ENCODE data around the gene XPNPEP1.

Gene XPNPEP1

DNA sequence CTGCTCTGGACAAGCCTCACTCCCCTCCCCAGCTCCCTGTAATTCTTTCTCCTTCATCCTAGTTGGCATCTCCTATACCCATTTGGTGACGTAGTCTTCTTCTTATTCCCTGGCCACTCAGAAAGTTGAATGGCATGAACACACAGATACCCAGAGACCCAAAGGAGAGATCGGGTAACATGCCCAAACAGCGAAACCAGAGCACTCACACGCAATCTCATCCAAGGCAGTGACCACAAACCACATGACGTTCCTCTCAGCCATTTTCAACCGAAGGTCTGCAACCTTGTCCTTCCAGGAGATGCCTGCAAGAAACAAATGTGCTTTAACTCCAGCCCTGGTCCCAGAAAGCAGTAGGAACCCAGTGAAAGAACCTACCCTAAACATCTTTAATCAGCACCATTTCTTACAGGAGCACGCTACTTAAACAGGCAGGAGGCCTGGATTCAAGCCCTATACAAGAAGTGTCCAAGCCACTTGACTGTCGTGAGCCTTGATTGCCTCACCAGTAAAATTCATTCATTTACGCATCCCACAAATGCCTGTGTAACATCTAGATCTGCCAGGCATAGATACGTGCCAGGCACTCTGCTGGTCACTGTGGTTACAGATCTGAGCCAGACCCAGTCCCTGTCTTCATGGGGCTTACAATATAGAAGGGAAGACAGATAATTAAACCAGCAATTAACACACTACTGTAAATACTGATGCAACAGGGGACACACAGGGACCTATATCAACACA is 37.1 kb downstream of the XPNPEP1 start:
- Mint-ChIP-seq H3K9me3 (no peaks in the 10 kb centered on the region), H3K4me3 (no peak overlapping the region), H3K27me3 (no peaks in the 10 kb centered on the region), H3K27ac (no peak overlapping the region), H3K4me1 (no peaks in the 10 kb centered on the region), H3K36me3 (peaks cover 29% of the 10 kb centered on the region)
- no peak for DNase-seq (ENCODE audit: low spot score in 2 of 2)
- no peak for ATAC-seq (ENCODE audit: low read depth)

DNA sequence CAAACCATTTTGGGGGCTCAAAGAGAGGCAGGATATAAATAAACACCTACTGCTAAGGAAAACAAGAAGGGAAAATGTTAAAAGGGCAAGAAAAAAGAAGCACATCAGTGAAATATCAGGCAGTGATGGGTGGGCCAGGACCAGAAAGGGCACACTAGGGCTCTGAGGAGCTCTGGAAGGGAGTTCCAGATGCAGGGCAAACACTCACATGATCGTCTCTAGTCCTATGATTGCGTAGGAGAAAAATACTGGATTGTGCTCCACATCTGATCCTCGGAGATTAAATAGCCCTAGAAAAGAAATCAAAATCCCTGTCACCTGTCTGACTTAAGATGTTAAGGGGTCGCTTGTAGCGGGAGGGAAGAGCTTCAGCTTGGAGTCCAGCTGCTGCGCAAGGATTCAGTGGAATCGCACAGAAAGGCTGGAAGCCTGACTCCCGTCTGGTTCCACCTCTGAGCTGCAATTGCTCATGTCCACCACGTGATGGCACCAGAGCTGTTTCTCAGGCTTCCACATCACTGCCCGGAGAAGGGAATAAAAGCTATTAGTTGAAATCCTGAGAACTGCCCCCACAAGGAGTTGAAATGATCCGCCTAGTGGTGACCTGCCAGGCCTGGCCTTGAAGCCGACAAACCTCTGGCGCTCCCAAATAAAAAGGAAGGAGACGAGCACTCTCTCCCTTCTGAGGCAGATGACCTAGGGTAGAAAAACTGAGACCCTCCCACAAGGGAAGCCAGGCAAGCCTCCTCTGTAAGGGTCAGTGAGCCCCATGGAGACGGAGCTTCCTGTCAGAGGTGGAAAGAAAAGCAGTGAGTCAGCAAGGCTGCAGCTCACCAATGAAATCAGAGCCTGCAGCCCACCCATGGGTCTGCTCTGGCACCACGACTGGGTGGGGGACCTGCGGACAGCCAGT is 39.2 kb downstream of the XPNPEP1 start:
- Mint-ChIP-seq H3K4me3 (no peak overlapping the region), H3K4me1 (no peaks in the 10 kb centered on the region), H3K36me3 (peaks cover 35% of the 10 kb centered on the region), H3K9me3 (no peaks in the 10 kb centered on the region), H3K27me3 (no peaks in the 10 kb centered on the region), H3K27ac (no peak overlapping the region)
- ATAC-seq (ENCODE audit: low read depth) = peak; percentile 73
- peak; percentile 53 to 58 for DNase-seq (ENCODE audit: low spot score in 2 of 2)

GRCh38 chr10:109882251-109883057 is 40.9 kb downstream of the XPNPEP1 start:
- Mint-ChIP-seq H3K36me3 (peaks cover 38% of the 10 kb centered on the region), H3K4me3 (no peak overlapping the region), H3K27ac (no peak overlapping the region), H3K9me3 (no peaks in the 10 kb centered on the region), H3K4me1 (no peaks in the 10 kb centered on the region), H3K27me3 (no peaks in the 10 kb centered on the region)
- ATAC-seq (ENCODE audit: low read depth) = no peak
- DNase-seq (ENCODE audit: low spot score in 2 of 2) = no peak

DNA sequence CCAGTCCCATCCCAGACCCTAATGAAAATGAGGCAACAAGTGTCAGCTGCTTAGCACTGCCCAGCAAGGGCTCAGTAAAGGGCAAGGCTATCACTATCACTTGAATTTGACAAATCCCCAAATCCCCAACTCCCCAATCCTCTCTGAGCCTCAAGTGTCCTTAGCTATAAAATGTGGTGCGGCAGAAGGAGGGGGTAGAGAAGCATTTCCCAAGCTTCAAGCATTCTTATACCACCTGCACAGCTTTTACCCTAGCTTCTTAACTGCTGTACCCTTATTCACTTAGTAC is 41.6 kb downstream of the XPNPEP1 start:
- Mint-ChIP-seq H3K36me3 (peaks cover 34% of the 10 kb centered on the region), H3K4me1 (no peaks in the 10 kb centered on the region), H3K9me3 (no peaks in the 10 kb centered on the region), H3K4me3 (no peak overlapping the region), H3K27me3 (no peaks in the 10 kb centered on the region), H3K27ac (no peak overlapping the region)
- ATAC-seq (ENCODE audit: low read depth) = no peak
- no peak for DNase-seq (ENCODE audit: low spot score in 2 of 2)

DNA sequence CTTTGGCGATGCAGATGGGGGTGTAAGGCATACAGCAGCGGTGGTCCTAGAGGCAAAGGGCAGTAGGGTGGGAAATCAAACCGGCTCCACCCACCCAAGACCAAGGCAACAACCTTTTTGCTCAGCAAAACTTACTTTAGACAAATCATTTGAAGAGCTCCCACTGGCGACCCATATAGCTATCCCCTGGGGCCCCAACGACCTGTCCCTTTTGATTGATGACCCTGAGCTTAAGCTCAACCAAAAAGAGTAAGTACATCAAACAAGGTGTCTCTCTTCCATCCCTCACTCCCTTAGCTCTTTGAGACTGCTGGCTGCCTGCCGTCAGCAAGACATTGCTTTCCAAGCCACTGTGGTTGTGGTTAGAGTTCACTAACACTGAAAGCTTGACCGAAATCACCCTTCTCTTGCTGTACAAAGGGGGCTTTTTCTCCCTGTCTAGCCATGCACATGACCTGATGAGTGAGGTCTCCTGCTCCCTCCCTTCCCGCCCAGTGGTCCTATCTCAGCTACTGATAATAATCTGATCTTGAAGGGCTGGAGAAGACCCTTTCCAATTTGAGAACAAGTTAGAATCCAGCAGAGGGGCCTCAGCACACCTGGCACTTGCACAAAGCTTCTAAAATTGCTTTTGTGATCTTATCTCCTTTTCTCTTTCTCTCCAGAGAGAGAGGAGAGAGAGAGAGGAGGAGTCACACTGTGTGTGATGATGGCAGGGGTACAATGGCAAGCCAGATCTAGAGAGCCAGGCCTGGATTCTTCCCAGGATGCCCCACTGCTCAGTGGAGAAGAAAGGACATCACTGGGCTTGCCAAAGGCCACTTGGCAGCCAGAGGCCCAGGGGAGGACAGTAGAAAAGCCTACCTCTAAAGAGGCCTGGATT is 42.2 kb downstream of the XPNPEP1 start:
- Mint-ChIP-seq H3K27me3 (no peaks in the 10 kb centered on the region), H3K9me3 (no peaks in the 10 kb centered on the region), H3K4me1 (no peaks in the 10 kb centered on the region), H3K4me3 (no peak overlapping the region), H3K27ac (no peak overlapping the region), H3K36me3 (peaks cover 31% of the 10 kb centered on the region)
- ATAC-seq (ENCODE audit: low read depth) (no peak), DNase-seq (ENCODE audit: low spot score in 2 of 2) (no peak)

GRCh38 chr10:109877546-109877945 is 45.8 kb downstream of the XPNPEP1 start:
- Mint-ChIP-seq H3K36me3 (peaks cover 33% of the 10 kb centered on the region), H3K4me3 (no peak overlapping the region), H3K27me3 (no peaks in the 10 kb centered on the region), H3K4me1 (no peaks in the 10 kb centered on the region), H3K27ac (no peak overlapping the region), H3K9me3 (no peaks in the 10 kb centered on the region)
- DNase-seq (ENCODE audit: low spot score in 2 of 2) (no peak), ATAC-seq (ENCODE audit: low read depth) (no peak)

GRCh38 chr10:109875828-109876821 is 47.2 kb downstream of the XPNPEP1 start:
- H3K4me1 Mint-ChIP-seq = no peaks in the 10 kb centered on the region
- H3K36me3 Mint-ChIP-seq = peaks cover 33% of the 10 kb centered on the region
- no peaks in the 10 kb centered on the region for H3K27me3 Mint-ChIP-seq
- no peaks in the 10 kb centered on the region for H3K9me3 Mint-ChIP-seq
- no peak for DNase-seq (ENCODE audit: low spot score in 2 of 2)
- H3K27ac Mint-ChIP-seq = no peak overlapping the region
- H3K4me3 Mint-ChIP-seq = no peak overlapping the region
- no peak for ATAC-seq (ENCODE audit: low read depth)

- no peak for DNase-seq (ENCODE audit: low spot score in 2 of 2)
- no peak for ATAC-seq (ENCODE audit: low read depth)
- Mint-ChIP-seq H3K4me1 (no peaks in the 10 kb centered on the region), H3K27ac (no peak overlapping the region), H3K4me3 (no peak overlapping the region), H3K9me3 (no peaks in the 10 kb centered on the region), H3K27me3 (no peaks in the 10 kb centered on the region), H3K36me3 (peaks cover 34% of the 10 kb centered on the region)
Observed at GRCh38 chr10:109875151-109875568, 48.2 kb downstream of the XPNPEP1 start.

- ATAC-seq (ENCODE audit: low read depth) = no peak
- H3K36me3 Mint-ChIP-seq = peaks cover 49% of the 10 kb centered on the region
- H3K9me3 Mint-ChIP-seq = no peaks in the 10 kb centered on the region
Observed at GRCh38 chr10:109871476-109871875, 51.8 kb downstream of the XPNPEP1 start.

GRCh38 chr10:109866995-109867635 is 56.2 kb downstream of the XPNPEP1 start:
- Mint-ChIP-seq H3K27me3 (no peaks in the 10 kb centered on the region), H3K4me1 (no peaks in the 10 kb centered on the region), H3K27ac (no peak overlapping the region), H3K36me3 (peaks cover 71% of the 10 kb centered on the region), H3K4me3 (no peak overlapping the region), H3K9me3 (peaks cover 12% of the 10 kb centered on the region)
- ATAC-seq (ENCODE audit: low read depth) (no peak), DNase-seq (ENCODE audit: low spot score in 2 of 2) (no peak)

More at GRCh38 chr10:109871476-109871875, 51.8 kb downstream of the XPNPEP1 start:
- no peak overlapping the region for H3K4me3 Mint-ChIP-seq
- no peak overlapping the region for H3K27ac Mint-ChIP-seq
- no peaks in the 10 kb centered on the region for H3K27me3 Mint-ChIP-seq
- no peak for DNase-seq (ENCODE audit: low spot score in 2 of 2)
- no peaks in the 10 kb centered on the region for H3K4me1 Mint-ChIP-seq

GRCh38 chr10:109866168-109866994 is 56.9 kb downstream of the XPNPEP1 start:
- H3K36me3 Mint-ChIP-seq = peaks cover 65% of the 10 kb centered on the region
- no peak overlapping the region for H3K27ac Mint-ChIP-seq
- H3K9me3 Mint-ChIP-seq = peaks cover 12% of the 10 kb centered on the region
- DNase-seq (ENCODE audit: low spot score in 2 of 2) (no peak), ATAC-seq (ENCODE audit: low read depth) (no peak)
- H3K27me3 Mint-ChIP-seq = no peaks in the 10 kb centered on the region
- no peak overlapping the region for H3K4me3 Mint-ChIP-seq
- no peaks in the 10 kb centered on the region for H3K4me1 Mint-ChIP-seq
